Body of pancreas (tissue), 4 donors: ENCODE results near the gene TRAF1.

Experiments used
- POLR2A ChIP-seq, 3 donors: fragments of 450-650 bp; IDR thresholded peaks; one replicate each; pipeline ENCODE4 v1.6.1; 2016; ENCODE audit warnings: antibody characterized with exemption in 3 of 3, mild to moderate bottlenecking in 2 of 3
- TF ChIP-seq, protein P1 (sequence below), 7 experiments: fragments of 450-650 bp in 4 of 7; fragments of 200-600 bp in 3 of 7; sonication (generic) in 3 of 7; IDR thresholded peaks; one replicate each; pipeline ENCODE4 v1.5.1; 2016 to 2019; ENCODE audit warnings: antibody characterized with exemption in 7 of 7

DNA sequence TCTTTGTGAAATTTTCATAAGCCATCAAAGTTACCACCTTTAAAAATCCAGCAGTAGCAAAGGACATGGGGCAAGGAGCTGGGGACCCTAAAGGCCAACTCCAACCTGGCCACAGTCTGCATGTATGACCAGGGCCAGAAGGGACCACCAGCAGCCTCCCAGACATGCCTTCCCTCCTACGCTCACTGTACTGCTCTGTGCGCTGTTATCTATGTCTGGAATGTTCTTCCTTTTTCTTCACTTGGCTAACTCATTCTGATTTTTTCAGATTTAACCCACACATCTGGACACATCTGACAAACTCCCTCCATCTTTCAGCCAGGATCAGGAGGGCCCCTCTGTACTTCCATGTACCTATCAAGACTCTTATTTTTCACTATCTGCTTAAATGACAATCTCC lies 47.6 kb upstream of the TRAF1 start:
- no peak for TF ChIP-seq POLR2A (IDR thresholded peaks at IDR 0.05)
- TF ChIP-seq, protein P1, sequence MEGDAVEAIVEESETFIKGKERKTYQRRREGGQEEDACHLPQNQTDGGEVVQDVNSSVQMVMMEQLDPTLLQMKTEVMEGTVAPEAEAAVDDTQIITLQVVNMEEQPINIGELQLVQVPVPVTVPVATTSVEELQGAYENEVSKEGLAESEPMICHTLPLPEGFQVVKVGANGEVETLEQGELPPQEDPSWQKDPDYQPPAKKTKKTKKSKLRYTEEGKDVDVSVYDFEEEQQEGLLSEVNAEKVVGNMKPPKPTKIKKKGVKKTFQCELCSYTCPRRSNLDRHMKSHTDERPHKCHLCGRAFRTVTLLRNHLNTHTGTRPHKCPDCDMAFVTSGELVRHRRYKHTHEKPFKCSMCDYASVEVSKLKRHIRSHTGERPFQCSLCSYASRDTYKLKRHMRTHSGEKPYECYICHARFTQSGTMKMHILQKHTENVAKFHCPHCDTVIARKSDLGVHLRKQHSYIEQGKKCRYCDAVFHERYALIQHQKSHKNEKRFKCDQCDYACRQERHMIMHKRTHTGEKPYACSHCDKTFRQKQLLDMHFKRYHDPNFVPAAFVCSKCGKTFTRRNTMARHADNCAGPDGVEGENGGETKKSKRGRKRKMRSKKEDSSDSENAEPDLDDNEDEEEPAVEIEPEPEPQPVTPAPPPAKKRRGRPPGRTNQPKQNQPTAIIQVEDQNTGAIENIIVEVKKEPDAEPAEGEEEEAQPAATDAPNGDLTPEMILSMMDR (IDR thresholded peaks at IDR 0.05) = no peak
